Measurements from ENCODE around the gene TMCO4. TPM values are rescaled to one million over a fixed set of nuclear protein-coding genes. Genes with fewer than 3 reads are reported as not detected.

The TMCO4 gene
- total and polyA plus RNA-seq, 7 donors: 16.3 to 25.1 (median 21.9) TPM

GRCh38 chr1:19662313-19662712, 137.4 kb downstream of the TMCO4 start:
- H3K36me3 ChIP-seq: peaks cover 0 to 12% (median 10%) of the 10 kb centered on the region in 4 donors
- intact Hi-C loops (cut with DNase I): no loop called here

GRCh38 chr1:19661721-19662228, 137.9 kb downstream of the TMCO4 start:
- Histone ChIP-seq H3K4me3 (no peak overlapping the region), H3K27me3 (peaks cover 22 to 46% (median 30%) of the 10 kb centered on the region in 3 donors), H3K9me3 (no peaks in the 10 kb centered on the region), H3K27ac (no peak overlapping the region), H3K36me3 (peaks cover 5 to 12% (median 11%) of the 10 kb centered on the region in 4 donors), H3K4me1 (peaks cover 0 to 24% (median 21%) of the 10 kb centered on the region in 4 donors)
- no peak for TF ChIP-seq POLR2AphosphoS5 (IDR thresholded peaks at IDR 0.05)
- TF ChIP-seq EP300 (IDR thresholded peaks at IDR 0.05): no peak
- TF ChIP-seq CTCF (IDR thresholded peaks at IDR 0.05): peak; percentile 34 to 67 (median 35)
- no peak for TF ChIP-seq POLR2A (IDR thresholded peaks at IDR 0.05)
- 8 to 18% methylated on average over 9 of the region's 9 CpGs for WGBS, 2 donors
- intact Hi-C loops (cut with DNase I): loop anchor here (2.0 kb wide), 1 partner anchor 43 kb away; no protein-coding TSS in a partner anchor
- no peak for DNase-seq

More at GRCh38 chr1:19662313-19662712, 137.4 kb downstream of the TMCO4 start:
- H3K4me3 ChIP-seq: no peak overlapping the region
- H3K9me3 ChIP-seq: no peaks in the 10 kb centered on the region
- H3K27me3 ChIP-seq: peaks cover 22 to 51% (median 34%) of the 10 kb centered on the region in 3 donors
- H3K27ac ChIP-seq: no peak overlapping the region
- no peak for DNase-seq
- WGBS, 2 donors: 48 to 74% methylated on average over 3 of the region's 3 CpGs
- TF ChIP-seq EP300 (IDR thresholded peaks at IDR 0.05): no peak
- TF ChIP-seq POLR2A (IDR thresholded peaks at IDR 0.05): no peak
- TF ChIP-seq POLR2AphosphoS5 (IDR thresholded peaks at IDR 0.05): no peak
- no peak for TF ChIP-seq CTCF (IDR thresholded peaks at IDR 0.05)
- peaks cover 0 to 24% (median 21%) of the 10 kb centered on the region in 4 donors for H3K4me1 ChIP-seq

GRCh38 chr1:19658186-19658585, 141.5 kb downstream of the TMCO4 start:
- Histone ChIP-seq H3K27me3 (peaks cover 0 to 12% (median 0%) of the 10 kb centered on the region in 3 donors), H3K4me1 (peaks cover 0 to 29% (median 19%) of the 10 kb centered on the region in 4 donors), H3K9me3 (no peaks in the 10 kb centered on the region), H3K4me3 (no peak overlapping the region), H3K27ac (peak overlapping the region in 1 of 4 donors; percentile 47), H3K36me3 (peaks cover 10 to 31% (median 17%) of the 10 kb centered on the region in 4 donors)
- WGBS, 2 donors: 88 to 91% methylated on average over 13 of the region's 13 CpGs
- no peak for DNase-seq
- no peak for TF ChIP-seq POLR2AphosphoS5 (IDR thresholded peaks at IDR 0.05)
- TF ChIP-seq CTCF (IDR thresholded peaks at IDR 0.05): no peak
- no peak for TF ChIP-seq POLR2A (IDR thresholded peaks at IDR 0.05)
- TF ChIP-seq EP300 (IDR thresholded peaks at IDR 0.05): no peak
- intact Hi-C loops (cut with DNase I): no loop called here

GRCh38 chr1:19657511-19657910, 142.2 kb downstream of the TMCO4 start:
- peaks cover 10 to 31% (median 17%) of the 10 kb centered on the region in 4 donors for H3K36me3 ChIP-seq
- no peaks in the 10 kb centered on the region for H3K9me3 ChIP-seq
- TF ChIP-seq POLR2A (IDR thresholded peaks at IDR 0.05) (no peak), EP300 (IDR thresholded peaks at IDR 0.05) (no peak), POLR2AphosphoS5 (IDR thresholded peaks at IDR 0.05) (no peak), CTCF (IDR thresholded peaks at IDR 0.05) (no peak)
- H3K4me3 ChIP-seq: no peak overlapping the region
- DNase-seq: no peak
- H3K4me1 ChIP-seq: peaks cover 0 to 30% (median 19%) of the 10 kb centered on the region in 4 donors
- intact Hi-C loops (cut with DNase I): no loop called here
- peak overlapping the region in 1 of 4 donors; percentile 47 for H3K27ac ChIP-seq
- WGBS, 2 donors: 90 to 92% methylated on average over 10 of the region's 10 CpGs
- H3K27me3 ChIP-seq: peaks cover 0 to 8% (median 0%) of the 10 kb centered on the region in 3 donors

Data from sigmoid colon (tissue), 7 donors.